ENCODE data around the gene MACROD2.

- no peak for TF ChIP-seq RARB (CRISPR knock-in tag; IDR thresholded peaks at IDR 0.05)
- no peak for TF ChIP-seq ZFP30 (CRISPR knock-in tag; IDR thresholded peaks at IDR 0.05)
- no peak for TF ChIP-seq CREB5 (CRISPR knock-in tag; IDR thresholded peaks at IDR 0.05; ENCODE audit: low read depth)
- TF ChIP-seq ZNF565 (CRISPR knock-in tag; conservative IDR thresholded peaks at IDR 0.05; ENCODE audit: low read depth) = no peak
- no peak for TF ChIP-seq SNAI2 (CRISPR knock-in tag; IDR thresholded peaks at IDR 0.05)
- TF ChIP-seq ZFP3 (CRISPR knock-in tag; IDR thresholded peaks at IDR 0.05) = no peak
- no peak for TF ChIP-seq TCF4 (CRISPR knock-in tag; IDR thresholded peaks at IDR 0.05; ENCODE audit: borderline replicate concordance)
- no peak for TF ChIP-seq BACH2 (CRISPR knock-in tag; IDR thresholded peaks at IDR 0.05; ENCODE audit: borderline replicate concordance)
- no peak for TF ChIP-seq PPARA (CRISPR knock-in tag; IDR thresholded peaks at IDR 0.05; ENCODE audit: borderline replicate concordance)
- TF ChIP-seq PATZ1 (CRISPR knock-in tag; IDR thresholded peaks at IDR 0.05; ENCODE audit: borderline replicate concordance) = no peak
- no peak for TF ChIP-seq POU6F1 (CRISPR knock-in tag; IDR thresholded peaks at IDR 0.05; ENCODE audit: borderline replicate concordance, low read depth)
- TF ChIP-seq ISL1 (CRISPR knock-in tag; IDR thresholded peaks at IDR 0.05) = no peak
- no peak for TF ChIP-seq CSRNP3 (CRISPR knock-in tag; IDR thresholded peaks at IDR 0.05)
These were observed 2088.4 kb downstream of the MACROD2 start for GRCh38 chr20:16083639-16084280.
